KMS-11 (cell line): Measurements from ENCODE around the gene FKBP11.

Source experiments
- H2AFZ ChIP-seq: fragments of 200-600 bp; sonication (generic); 2 replicates; pipeline ENCODE4 v1.6.1; 2016; ENCODE audit warnings: antibody characterized with exemption, mixed run types, low read depth
- H3K27ac ChIP-seq: fragments of 200-600 bp; sonication (generic); 2 replicates; pipeline ENCODE4 v1.6.1; 2016; ENCODE audit warnings: mild to moderate bottlenecking, mixed run types
- H3K27me3 ChIP-seq: fragments of 200-600 bp; sonication (generic); 2 replicates; pipeline ENCODE4 v1.6.1; 2017; ENCODE audit warnings: mild to moderate bottlenecking, low read depth, mixed run types, moderate library complexity; ENCODE audit not compliant: insufficient read depth
- H3K36me3 ChIP-seq: fragments of 200-600 bp; sonication (generic); 2 replicates; pipeline ENCODE4 v1.6.1; 2017; ENCODE audit warnings: mild to moderate bottlenecking, mixed run types; ENCODE audit not compliant: insufficient read depth
- H3K4me1 ChIP-seq: fragments of 200-600 bp; sonication (generic); 2 replicates; pipeline ENCODE4 v1.6.1; 2016; ENCODE audit warnings: mild to moderate bottlenecking, low read depth, mixed run types; ENCODE audit not compliant: poor library complexity, severe bottlenecking
- H3K4me2 ChIP-seq: fragments of 200-600 bp; sonication (generic); 2 replicates; pipeline ENCODE4 v1.7.0; 2016; ENCODE audit warnings: mild to moderate bottlenecking, mixed run types
- H3K4me3 ChIP-seq: fragments of 200-600 bp; sonication (generic); IDR thresholded peaks from 2 replicates; pipeline ENCODE4 v1.6.1; 2017; ENCODE audit warnings: low read depth, low read length, mixed read lengths; ENCODE audit not compliant: insufficient read depth
- H3K79me2 ChIP-seq: fragments of 200-600 bp; sonication (generic); 2 replicates; pipeline ENCODE4 v1.6.1; 2016; ENCODE audit warnings: low read depth, mixed run types; ENCODE audit not compliant: insufficient read depth
- H3K9ac ChIP-seq: fragments of 200-600 bp; sonication (generic); 2 replicates; pipeline ENCODE4 v1.6.1; 2016; ENCODE audit warnings: mild to moderate bottlenecking, mixed run types
- H4K20me1 ChIP-seq: fragments of 200-600 bp; sonication (generic); 2 replicates; pipeline ENCODE4 v1.6.1; 2016; ENCODE audit warnings: mild to moderate bottlenecking, mixed run types; ENCODE audit not compliant: insufficient read depth
- TF ChIP-seq, protein P1 (sequence below): fragments of 200-600 bp; sonication (generic); conservative IDR thresholded peaks from 2 replicates; pipeline ENCODE4 v1.6.1; 2017; ENCODE audit warnings: low read depth, mild to moderate bottlenecking, antibody characterized with exemption, low read length, moderate library complexity, mixed read lengths

Gene FKBP11

DNA sequence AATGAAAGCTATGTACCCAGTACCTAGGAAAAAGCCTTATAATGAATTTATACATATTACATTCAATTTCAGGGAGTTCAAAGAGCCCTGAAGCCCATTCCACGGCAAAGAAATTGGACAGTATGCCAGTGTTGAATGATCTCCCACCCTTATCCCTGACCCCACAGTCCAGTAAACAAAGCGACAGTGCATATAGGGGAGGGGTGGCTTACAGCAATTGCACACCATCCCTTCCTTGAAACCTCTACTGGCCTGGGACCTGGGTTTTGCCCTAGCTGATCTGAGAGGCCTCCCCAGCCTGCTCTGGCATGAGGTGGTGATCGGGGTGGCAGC is 42.4 kb downstream of the FKBP11 start:
- Histone ChIP-seq H3K79me2 (no peaks in the 10 kb centered on the region), H4K20me1 (no peaks in the 10 kb centered on the region), H3K27ac (no peak overlapping the region), H3K36me3 (no peaks in the 10 kb centered on the region), H3K4me1 (no peaks in the 10 kb centered on the region), H3K9ac (no peak overlapping the region), H3K27me3 (no peaks in the 10 kb centered on the region), H2AFZ (no peak overlapping the region), H3K4me2 (no peak overlapping the region), H3K4me3 (no peak overlapping the region)
- TF ChIP-seq, protein P1, sequence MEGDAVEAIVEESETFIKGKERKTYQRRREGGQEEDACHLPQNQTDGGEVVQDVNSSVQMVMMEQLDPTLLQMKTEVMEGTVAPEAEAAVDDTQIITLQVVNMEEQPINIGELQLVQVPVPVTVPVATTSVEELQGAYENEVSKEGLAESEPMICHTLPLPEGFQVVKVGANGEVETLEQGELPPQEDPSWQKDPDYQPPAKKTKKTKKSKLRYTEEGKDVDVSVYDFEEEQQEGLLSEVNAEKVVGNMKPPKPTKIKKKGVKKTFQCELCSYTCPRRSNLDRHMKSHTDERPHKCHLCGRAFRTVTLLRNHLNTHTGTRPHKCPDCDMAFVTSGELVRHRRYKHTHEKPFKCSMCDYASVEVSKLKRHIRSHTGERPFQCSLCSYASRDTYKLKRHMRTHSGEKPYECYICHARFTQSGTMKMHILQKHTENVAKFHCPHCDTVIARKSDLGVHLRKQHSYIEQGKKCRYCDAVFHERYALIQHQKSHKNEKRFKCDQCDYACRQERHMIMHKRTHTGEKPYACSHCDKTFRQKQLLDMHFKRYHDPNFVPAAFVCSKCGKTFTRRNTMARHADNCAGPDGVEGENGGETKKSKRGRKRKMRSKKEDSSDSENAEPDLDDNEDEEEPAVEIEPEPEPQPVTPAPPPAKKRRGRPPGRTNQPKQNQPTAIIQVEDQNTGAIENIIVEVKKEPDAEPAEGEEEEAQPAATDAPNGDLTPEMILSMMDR = no peak

DNA sequence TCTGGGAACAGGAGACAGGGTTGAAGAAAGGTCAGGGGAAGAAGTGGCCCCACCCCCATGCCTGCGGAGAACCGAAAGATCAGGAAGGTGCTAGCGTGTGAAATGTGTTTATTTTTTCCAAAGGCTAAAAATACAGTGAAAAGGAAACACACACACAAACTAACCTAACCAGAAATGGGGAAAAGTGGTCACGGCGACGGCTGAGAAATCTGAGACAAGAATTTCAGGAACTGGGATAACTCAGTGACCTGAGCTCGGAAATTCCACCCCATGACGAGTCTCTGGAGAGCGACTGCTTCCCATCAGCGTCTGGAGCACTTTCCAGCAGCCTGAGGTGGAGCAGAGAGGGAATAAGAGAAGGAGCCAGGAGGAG is 43.0 kb downstream of the FKBP11 start:
- H3K36me3 ChIP-seq = no peaks in the 10 kb centered on the region
- H3K79me2 ChIP-seq = no peaks in the 10 kb centered on the region
- no peaks in the 10 kb centered on the region for H4K20me1 ChIP-seq
- H3K4me1 ChIP-seq = no peaks in the 10 kb centered on the region
- H3K4me3 ChIP-seq = no peak overlapping the region
- H3K27me3 ChIP-seq = no peaks in the 10 kb centered on the region
- H3K27ac ChIP-seq = no peak overlapping the region
- TF ChIP-seq, protein P1 = no peak
- no peak overlapping the region for H2AFZ ChIP-seq
- H3K4me2 ChIP-seq = no peak overlapping the region
- H3K9ac ChIP-seq = no peak overlapping the region

DNA sequence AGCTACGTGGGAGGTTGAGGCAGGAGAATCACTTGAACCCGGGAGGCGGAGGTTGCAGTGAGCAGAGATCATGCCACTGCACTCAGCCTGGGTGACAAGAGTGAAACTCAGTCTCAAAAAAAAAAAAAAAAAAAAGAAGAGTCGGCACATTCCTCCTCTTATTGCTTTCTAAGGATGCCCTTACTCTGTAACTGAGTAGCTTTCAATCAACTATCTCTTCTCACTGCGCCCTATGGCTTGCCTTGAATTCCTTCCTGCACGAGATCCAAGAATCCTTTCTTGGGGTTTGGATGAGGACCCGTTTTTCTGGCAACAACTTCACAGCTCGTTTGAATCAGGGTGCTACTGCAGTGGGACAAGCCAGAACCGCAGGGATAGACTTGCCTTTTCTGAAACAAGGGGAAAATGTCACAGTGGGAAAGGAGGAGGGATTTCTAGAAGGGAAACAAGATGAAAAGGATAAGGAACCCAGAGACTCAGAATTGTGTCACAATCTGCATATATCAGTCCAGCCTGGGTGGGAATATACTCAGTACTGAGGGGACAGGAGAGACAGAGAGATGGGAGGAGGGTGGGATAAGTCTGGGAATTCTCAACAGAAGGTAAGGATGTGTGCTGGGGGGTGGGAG is 43.5 kb downstream of the FKBP11 start:
- no peaks in the 10 kb centered on the region for H3K4me1 ChIP-seq
- no peaks in the 10 kb centered on the region for H3K36me3 ChIP-seq
- no peaks in the 10 kb centered on the region for H3K27me3 ChIP-seq
- H2AFZ ChIP-seq = no peak overlapping the region
- no peak overlapping the region for H3K4me2 ChIP-seq
- TF ChIP-seq, protein P1 = no peak
- no peaks in the 10 kb centered on the region for H3K79me2 ChIP-seq
- H4K20me1 ChIP-seq = no peaks in the 10 kb centered on the region
- H3K4me3 ChIP-seq = no peak overlapping the region
- H3K27ac ChIP-seq = no peak overlapping the region
- no peak overlapping the region for H3K9ac ChIP-seq

DNA sequence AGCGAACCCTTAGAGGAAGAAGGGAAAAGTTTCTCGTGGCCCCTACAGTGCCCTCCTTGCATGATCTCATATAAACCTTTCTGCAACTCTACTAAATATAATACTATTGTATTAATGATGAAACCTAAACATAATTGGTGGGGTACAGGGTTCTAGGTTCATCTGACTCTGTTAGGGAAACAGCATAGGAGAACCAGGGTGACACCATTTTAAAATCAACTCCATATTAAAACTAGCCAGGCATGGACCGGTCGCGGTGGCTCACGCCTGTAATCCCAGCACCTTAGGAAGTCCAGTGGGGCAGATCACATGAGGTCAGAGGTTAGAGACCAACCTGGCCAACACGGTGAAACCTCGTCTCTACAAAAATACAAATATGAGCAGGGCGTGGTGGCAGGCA is 44.6 kb downstream of the FKBP11 start:
- TF ChIP-seq, protein P1 = no peak
- no peaks in the 10 kb centered on the region for H4K20me1 ChIP-seq
- no peak overlapping the region for H3K9ac ChIP-seq
- H3K27me3 ChIP-seq = no peaks in the 10 kb centered on the region
- H3K4me2 ChIP-seq = no peak overlapping the region
- H3K4me1 ChIP-seq = no peaks in the 10 kb centered on the region
- H3K79me2 ChIP-seq = no peaks in the 10 kb centered on the region
- no peaks in the 10 kb centered on the region for H3K36me3 ChIP-seq
- H2AFZ ChIP-seq = no peak overlapping the region
- no peak overlapping the region for H3K4me3 ChIP-seq
- H3K27ac ChIP-seq = no peak overlapping the region

DNA sequence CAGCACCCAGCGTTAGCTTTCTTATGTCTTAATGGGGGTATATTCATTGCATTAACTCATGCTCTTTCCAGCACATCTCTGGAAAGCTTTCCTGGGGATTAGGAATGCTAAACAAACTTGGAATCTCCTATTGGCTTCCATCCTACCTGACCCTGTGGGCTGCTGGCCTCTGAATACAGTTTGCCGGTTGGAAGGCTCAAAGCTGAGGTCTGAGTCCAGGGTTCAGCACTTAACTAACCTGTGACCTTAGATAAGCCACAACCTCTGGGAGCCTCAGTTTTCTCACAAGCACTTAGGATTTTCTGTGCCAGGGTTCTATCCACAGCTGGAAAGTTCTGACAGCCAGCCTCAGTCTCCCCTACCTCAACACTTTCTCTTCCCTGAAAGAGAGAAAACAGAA is 46.7 kb downstream of the FKBP11 start:
- no peak overlapping the region for H3K4me3 ChIP-seq
- H3K27ac ChIP-seq = no peak overlapping the region
- H3K4me2 ChIP-seq = no peak overlapping the region
- no peaks in the 10 kb centered on the region for H3K36me3 ChIP-seq
- no peaks in the 10 kb centered on the region for H4K20me1 ChIP-seq
- H3K79me2 ChIP-seq = no peaks in the 10 kb centered on the region
- no peak overlapping the region for H2AFZ ChIP-seq
- H3K27me3 ChIP-seq = no peaks in the 10 kb centered on the region
- H3K4me1 ChIP-seq = no peaks in the 10 kb centered on the region
- TF ChIP-seq, protein P1 = no peak
- H3K9ac ChIP-seq = no peak overlapping the region
